HG03432 (cell line): Measurements from ENCODE around the gene HOXC11.

Experiments used
- ATAC-seq: cut with Tn5 transposase; IDR thresholded peaks from one replicate; pipeline ENCODE4 v1.9.1; 2021; ENCODE audit warnings: mild to moderate bottlenecking, moderate library complexity; ENCODE audit not compliant: unreplicated experiment

HOXC11 gene

DNA sequence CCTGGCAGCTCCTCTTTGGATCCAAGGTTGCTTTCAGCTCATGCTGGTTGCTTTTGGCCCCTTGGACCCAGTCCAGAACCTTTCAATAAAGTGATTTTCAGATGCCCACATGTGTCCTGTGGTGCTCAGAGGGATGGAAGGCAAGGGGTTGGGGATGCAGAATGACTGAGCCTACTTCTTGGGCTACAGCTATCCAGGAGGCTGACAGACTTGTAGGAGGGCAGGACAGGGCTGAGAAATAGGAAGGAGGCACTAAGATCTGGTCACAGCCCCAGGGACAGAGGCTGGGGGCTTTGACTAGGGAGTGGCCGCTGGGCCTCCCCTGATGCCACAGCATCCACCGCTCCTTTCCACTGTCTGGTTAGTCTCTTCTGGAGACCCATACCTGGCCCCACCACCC is 1.2 kb upstream of the HOXC11 start:
- ATAC-seq = no peak

DNA sequence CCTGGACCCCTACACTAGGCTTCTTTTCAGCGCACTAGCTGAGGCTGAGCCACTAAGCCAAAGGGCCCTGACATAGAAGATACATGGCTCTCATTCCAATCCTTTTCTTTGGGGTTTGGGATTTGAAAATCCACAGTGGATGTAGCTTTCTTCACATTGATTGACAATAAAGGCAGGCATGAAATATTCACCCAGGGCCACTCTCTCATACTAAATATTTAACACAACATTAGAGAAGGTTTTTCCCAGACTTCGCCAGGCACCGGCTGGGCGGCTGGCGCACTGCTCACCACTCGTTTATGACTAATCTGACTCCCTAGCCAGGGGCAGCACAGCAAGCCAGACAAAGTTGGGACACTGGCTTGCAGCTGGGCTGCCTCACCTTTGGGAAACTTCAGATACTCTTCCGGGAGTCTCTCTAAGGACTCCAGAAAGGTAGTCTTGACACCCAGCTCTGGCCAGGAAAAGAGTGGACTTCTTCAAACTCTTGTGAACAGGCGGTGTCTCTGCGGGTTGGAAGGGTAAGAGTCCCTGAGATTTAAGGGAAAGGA is 699 bp upstream of the HOXC11 start:
- ATAC-seq = no peak

DNA sequence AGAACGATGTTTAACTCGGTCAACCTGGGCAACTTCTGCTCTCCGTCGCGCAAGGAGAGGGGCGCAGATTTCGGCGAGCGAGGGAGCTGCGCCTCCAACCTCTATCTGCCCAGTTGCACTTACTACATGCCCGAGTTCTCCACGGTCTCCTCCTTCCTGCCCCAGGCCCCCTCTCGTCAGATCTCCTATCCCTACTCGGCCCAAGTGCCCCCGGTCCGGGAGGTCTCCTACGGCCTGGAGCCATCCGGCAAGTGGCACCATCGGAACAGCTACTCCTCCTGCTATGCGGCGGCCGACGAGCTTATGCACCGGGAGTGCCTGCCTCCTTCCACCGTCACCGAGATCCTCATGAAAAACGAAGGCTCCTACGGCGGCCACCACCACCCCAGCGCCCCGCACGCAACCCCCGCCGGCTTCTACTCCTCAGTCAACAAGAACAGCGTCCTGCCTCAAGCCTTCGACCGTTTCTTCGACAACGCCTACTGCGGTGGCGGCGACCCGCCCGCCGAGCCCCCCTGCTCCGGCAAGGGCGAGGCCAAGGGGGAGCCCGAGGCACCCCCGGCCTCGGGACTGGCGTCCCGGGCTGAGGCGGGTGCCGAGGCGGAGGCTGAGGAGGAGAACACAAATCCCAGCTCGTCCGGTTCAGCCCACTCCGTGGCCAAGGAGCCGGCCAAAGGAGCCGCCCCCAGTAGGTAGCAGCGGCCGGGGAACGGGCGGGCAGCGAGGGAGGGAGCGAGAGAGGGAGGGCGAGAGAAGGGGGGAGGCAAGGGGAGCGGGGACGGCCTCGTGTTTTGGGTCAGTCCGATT is 513 bp downstream of the HOXC11 start:
- ATAC-seq = no peak

DNA sequence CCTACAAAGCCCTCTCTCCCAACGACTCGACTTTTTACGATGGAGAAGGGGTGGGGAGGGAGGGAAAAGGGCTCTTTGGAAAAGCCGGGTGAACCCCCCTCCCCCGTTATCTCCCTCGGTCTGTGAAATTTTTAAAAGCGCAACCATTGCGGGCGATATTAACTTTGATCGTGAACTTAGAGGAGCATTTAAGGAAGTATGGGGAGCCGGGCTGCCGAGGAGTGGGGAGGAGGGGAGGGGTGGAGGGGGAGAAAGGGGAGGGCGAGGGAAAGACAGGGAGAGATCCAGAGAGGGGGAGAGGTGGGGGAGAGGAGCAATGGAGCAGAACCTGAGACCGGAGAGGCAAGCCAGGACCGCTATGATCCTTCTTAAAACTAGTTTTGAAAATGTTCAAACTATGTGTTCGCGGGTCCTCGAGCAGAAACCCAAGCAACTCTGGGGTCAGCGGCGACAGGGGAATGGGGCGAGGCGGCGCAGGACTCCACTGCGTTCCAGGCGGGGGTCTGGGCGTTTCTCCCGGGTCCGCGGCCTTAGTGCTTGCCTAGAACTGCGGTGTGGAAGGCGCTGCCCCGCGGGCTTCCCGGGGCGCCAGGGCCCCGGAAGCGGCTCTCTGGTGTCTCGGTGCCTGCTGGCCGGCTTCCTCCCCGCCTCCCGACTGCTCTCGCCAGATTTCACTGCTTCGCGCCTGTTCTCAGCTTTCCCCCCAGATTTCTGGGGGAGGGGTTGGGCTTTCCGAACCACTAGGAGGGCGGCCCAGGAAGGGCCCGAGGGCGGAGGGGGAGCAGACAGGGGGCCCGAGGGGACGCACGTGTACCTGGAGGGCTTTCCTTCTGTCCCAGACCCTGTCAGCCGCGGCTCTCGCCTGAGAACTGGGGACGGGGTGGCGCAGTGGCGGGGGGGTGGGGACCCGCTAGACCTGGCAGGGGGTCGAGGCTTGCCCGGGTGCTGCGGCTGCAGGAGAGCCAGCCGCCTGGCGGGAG is 1.4 kb downstream of the HOXC11 start, which contains the start of gene HOTAIR:
TSS of gene HOTAIR (minus strand) at position 871 of the 980 bp plus-strand sequence.
- ATAC-seq = no peak

DNA sequence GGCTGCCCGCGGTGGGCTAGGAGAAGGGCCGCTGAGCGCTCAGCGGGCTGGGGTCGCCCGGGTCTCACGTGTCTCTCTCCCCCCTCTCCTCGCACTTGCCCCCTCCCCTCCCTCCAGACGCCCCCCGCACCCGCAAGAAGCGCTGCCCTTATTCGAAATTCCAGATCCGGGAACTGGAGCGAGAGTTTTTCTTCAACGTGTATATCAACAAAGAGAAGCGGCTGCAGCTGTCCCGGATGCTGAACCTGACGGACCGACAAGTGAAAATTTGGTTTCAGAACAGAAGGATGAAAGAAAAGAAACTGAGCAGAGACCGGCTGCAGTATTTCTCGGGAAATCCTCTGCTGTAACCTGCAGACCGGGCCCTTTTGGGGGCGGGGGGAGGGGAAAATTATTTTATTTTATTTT is 2.1 kb downstream of the HOXC11 start:
- no peak for ATAC-seq

DNA sequence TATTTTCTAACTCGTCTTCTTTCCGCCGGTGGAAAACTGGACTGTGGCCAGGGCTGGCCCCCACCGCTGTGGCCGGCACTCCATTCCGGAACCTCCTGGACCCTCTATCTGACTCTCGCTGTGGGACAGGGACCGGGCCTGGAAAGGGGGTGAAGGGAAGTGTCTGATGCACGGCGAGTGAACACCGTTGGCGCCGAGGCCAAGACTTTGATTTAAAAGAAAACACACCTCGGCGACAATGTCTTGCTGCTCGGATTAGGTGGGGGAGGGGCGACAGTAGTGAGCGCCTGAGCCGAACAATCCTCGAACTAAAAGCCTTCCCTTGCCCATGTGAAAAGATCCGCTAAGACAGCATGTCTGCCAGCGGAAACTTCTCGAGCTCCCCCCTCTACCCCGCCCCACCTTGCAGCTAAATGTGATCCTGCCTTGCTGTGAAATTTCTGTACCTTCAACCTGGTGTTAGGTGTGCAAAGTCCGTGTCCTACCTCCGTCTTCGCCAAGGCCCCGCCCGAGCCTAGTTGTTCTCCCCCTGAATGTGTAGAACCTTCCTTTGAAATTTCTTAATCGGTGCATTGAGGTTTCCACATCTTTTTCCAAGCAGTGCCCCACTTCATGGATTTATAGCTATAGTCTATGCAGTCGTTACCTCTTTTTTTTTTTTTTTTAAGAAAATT is 2.7 kb downstream of the HOXC11 start:
- no peak for ATAC-seq

DNA sequence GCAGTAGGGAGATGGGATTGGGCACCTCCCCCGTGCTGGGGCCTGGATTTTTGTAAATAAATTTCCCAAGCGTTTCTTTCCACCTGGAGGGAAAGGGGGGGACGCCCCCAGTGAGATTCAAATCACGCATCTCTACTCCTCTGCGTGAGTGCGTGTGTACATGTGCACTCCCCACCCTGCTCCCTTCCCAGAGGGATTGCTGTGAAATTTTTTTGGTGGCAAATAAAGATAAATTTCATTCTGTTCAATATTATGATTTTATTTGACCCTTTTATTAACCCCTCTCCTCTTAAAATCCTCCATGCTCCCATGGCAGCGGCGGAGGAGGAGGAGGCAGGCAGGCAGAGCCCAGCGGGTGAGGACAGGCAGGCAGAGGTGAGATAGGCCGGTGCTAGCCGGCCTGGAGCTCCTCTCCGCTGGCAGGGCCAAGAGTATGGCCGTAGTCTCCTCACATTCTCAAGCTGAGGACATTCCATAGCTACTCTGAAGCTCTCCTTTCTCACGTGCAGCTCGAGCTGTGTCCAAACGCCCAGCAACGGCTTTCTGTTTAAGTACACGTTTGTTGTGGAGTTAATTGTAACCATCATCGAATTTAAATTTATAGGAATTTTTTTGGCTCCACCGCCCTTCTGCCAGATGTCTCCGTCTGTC is 3.4 kb downstream of the HOXC11 start:
- ATAC-seq = no peak

DNA sequence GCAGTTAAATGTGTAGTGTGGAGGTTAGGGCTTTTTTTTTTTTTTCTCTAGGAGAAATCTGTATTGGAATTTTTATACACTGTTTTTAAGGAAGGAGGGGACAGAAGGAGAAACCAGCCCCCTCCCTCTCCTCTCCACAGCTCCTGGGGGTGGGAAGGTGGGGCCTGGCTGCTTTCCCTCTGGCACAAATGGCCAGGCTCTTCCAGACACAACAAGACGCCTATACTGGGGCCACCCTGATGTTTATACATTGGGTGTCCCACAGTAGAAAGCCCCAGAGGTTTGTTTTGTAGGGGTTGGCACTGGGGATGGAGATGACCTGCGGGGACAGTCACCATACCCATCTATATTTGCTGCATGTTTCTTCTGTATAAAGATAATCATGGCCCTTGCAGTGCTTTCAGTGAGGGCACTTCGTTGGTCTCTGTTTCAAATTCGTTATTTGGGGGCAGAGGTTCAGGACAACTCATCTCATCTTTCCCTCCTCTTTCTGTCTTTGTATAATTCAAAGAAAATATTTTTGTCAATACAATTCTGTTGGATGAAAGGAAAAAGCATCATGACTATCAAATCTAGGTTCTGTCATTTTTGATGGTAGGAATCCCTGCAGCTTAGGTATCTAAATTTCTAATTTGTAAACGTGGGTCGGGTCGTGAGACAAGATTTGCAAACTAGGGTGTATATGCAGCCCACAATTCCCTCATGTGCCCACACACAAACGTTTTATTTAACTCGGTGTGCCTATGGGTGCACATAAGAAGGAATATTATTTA is 4.1 kb downstream of the HOXC11 start:
- ATAC-seq = no peak

DNA sequence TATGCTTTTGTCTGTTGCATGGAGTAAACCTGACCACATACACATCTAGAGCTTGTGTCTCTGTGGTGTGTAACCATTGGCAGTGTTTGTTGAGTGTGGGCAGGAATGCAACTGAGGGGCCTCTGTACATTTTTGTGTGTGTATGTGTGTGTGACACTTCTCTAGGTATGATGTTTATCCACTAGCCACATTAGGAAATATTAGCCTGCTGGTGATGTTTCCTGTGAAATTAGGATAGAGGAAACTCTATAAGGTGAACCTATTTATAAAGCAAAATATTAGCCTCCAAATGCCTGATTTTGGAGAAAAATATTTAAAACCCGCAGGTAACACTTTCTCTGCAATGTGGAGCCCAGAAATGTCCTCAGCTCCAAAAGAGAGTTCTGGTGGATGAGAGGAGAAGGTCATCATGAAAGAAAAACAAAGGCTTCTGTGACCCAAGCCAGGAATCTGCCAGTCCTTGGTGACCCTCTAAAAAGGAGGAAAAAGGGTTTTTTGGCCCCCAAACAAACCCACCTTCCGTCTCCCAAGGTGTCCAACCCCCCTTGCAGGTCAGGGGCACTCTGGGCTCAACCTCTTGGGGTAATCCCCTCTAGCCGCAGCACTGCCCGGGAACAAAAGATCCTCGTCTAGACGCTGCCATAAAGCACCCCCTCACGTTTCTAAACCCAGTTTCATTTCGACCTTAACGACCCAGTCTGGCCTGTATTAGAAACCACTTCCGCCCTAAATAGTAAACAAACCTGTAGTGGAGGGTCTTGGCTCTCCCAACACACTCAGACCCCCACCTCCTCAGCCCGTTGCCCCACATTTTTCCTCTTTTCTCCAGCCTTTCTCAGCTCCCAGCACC is 4.9 kb downstream of the HOXC11 start:
- ATAC-seq = no peak

DNA sequence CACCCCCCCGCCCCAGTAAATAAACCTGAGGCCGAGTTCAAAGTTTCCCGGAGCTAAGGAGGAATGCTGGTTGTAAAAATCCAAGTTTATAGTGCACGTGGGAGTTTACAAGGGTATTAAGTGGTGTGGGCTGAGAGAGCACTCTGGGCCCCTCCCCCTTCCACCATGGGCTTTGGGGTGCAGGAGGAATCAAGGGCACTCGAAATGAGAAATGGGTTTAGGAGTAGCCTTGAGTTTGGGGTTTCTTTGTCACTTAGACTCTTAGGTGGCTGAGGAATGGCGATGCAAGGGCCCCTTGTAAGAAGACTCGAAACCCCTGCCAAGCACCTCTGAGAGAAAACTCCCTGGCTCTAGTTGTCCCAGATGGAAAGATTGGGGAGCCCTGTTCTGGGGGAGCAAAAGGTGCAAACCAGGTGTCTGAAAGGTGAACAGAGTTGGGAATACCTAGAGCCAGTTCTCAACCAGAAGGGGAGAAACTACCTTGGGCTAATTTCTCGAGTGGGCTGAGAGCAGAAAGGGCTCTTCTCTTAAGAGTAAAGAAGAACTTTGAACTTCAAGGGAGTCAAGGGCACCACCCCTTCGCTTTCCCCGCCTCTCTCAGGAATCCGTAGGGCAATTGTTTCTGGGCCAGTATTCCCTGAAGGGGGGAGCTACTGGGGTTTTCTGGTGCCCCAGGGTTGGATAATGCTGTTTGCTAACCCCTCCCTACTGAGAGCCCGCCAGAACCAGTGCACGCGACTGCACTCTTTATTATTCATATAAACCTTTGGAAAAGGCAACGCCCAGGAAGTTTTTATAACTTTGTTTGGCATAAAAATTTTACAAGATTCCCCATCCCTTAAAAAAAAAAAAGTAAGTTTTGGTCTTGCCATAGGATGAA is 5.8 kb downstream of the HOXC11 start:
- ATAC-seq = no peak

DNA sequence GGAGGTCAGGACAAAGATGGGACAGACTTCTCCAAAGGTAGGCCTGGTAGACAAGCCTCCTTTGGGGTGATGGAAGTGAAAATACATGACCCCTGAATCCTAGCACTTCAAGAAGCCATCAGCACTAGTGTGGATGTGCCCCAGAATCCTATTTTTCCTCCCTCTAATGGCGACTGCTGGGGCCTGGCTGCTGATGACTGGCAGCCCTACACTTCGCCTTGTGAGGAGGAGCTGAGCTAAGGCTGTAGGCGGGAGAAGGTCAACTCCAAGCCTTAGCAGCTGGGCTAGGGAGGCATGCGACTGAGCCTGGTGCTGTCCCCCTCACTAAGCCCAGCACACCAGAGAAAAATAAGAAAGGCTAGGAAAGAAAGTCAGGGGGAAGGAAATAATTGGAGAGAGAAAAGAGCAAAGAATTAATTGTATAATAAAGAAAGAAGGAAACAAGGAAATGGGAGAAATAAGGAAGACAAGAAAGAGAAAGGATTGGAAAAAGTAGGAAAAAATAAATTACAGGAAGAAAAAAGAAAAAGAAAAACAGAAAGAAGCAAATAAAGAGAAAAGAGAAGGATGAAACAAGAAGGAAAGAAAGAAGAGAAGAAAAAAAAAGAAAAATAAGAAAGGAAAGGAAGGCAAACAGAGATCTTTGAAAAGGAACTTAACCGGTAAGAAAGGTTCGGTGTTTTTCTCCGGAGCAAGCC is 7.3 kb downstream of the HOXC11 start:
- ATAC-seq = no peak

DNA sequence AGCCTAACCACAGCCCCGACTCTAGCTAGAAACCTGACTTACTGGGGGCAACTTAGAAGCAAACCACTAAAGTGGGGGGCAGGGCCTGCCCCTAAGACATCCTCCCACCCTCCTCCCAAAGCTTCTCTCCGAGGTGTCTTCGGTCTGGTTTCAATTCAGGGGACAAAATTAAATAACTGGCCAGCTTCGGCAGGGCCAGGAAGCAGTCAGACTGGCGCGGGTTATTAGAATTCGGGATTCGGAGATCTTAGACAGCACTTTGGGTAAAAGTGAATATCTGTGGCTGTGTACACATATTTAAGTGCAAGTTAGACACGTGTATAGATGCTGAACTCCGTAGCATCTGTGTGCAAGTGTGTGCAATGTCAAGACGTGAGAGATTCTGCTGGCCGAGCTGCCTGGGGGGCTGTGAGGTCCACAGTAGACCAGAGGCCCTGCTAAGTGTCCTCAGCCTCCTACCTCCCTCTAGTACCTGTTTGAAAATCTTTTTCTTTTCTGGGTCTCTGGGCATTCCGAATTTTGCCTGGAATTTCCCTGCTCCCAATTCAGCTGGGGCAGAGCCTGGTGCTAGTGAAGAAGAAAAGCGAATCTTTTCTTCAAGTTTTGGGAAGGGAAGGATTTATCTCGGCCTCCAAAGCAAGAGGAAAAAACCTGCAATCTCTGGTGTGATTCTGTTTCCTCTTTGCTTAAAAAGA is 8.0 kb downstream of the HOXC11 start:
- no peak for ATAC-seq

DNA sequence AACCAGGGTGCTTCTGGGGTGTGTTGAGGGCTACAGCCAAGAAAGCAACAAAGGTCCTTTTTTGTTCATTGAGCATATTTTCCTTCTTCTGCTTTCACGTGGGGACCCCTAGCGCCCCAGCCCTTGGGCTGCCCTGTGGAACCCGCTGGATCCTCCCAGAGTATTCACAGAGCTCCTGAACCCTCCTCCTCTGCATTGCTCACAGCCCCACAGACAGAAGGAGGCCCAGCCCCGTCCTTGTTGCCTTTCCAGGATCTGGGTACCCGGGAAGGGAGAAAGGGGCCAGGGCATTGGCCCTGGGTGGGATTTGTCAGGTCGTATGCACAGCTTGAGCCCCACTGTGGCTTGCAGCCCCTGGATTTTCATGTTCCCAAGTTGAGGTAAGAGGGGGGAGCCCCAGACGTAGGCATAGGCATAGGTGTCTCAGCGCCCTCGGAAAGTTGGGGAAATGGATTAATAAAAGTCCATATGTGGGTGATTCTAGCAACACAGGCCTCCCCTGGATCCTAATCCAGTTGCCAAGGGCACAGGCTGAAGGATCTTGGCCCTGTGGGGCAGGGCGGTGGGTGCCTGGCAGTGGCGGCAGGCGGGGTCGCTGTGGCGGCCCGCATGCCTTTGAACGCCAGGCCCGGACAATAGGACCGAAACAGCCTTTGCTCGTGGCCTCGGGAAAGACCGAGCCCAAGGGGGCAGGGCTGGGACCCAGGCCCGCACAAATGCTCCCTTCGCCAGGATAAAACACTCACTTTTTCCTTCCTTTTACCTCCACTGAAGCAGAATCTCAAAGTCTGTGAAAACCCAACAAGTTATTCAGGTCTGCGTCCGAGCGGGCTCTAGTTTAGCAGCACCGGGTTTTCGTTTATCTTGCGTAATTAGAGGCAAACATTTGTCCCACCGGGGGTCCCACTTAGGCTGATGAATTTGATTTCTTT is 9.0 kb downstream of the HOXC11 start:
- ATAC-seq = no peak

DNA sequence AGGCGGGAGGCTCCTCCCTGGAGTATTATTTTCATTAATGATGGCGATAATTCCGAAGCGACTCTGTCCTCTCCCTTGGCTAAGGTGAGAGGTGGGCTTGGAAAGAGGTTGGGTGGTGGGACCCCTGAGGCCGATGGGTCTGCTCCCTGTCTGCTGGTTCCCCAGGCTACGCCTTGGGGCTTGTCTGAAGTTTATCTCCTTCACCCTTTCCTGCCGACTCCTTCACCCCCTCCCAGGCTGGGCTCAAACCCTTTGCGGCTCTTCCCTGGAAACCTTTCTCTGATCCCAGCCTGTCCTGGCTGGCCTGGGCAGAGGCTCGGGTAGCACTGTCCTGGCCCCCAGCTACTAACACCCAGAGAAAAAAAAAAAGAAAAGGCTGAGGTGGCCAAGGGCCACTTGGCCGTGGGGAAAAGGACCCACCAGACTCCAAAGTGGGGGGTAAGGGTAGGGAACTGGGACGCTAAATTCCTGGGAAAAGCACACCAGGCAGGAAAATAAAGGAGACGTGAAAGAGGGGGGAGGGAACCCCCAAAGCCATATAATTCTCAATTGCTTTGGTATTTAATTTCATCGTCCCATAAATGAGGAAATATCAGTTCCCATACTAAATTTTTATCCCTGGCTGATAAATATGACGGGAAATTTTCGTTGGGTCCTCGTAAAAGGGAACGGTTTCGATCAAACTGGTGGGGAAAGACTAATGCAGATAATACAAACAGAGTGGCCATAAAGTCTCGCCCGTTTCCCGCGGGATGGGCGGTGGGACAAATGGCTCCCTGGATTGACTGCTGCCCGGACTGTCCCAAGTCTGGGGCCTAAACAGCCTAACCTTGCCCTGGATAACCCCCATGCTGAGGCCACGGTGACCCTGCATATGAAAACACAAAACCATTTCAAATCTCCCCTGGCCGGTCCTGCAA is 10.0 kb downstream of the HOXC11 start:
- ATAC-seq = no peak

DNA sequence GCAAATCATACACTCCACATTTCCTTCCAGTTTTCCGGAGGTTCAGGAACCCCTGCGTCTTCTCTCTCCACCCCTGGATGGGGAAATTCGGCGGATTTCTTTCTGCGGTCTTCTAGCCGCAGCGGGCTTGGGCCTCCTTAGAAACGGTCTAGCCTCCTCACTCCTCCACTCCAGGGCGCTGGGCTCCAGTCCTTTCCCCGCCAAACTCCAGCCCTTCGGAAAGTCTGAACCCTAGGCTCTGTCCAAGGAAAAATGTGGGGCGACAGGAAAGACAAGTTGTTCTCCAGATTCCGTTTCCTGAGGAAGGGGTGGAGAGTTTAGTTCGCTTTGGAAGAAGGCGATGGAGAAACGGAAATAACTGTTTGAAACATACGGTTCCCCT is 10.6 kb downstream of the HOXC11 start:
- no peak for ATAC-seq
